ENCODE measurements around the gene TUBA1C.

- TF ChIP-seq TAF1 (IDR thresholded peaks at IDR 0.05; ENCODE audit: borderline replicate concordance, low read depth, low read length) (no peak), JUND (IDR thresholded peaks at IDR 0.05) (no peak), SMC3 (IDR thresholded peaks at IDR 0.05; ENCODE audit: low read depth, low read length) (no peak), CTCF (IDR thresholded peaks at IDR 0.05) (no peak), RFX5 (IDR thresholded peaks at IDR 0.05; ENCODE audit: low read length) (no peak), YY1 (IDR thresholded peaks at IDR 0.05; ENCODE audit: low read depth) (no peak), CHD2 (IDR thresholded peaks at IDR 0.05; ENCODE audit: low read length, partially characterized antibody) (no peak), EP300 (IDR thresholded peaks at IDR 0.05; ENCODE audit: borderline replicate concordance in 1 of 2, low read depth in 1 of 2, low read length in 1 of 2) (no peak), GABPA (IDR thresholded peaks at IDR 0.05; ENCODE audit: low read depth) (no peak), REST (IDR thresholded peaks at IDR 0.05; ENCODE audit: low read depth, low read length) (no peak), EZH2phosphoT487 (IDR thresholded peaks at IDR 0.05; ENCODE audit: borderline replicate concordance, low read depth) (no peak)
Observed at GRCh38 chr12:49233842-49234526, 30.9 kb upstream of the TUBA1C start.

Data from SK-N-SH (cell line).